A673 (cell line): ENCODE results near the gene RBM25. TPM values are rescaled to one million over a fixed set of nuclear protein-coding genes. Genes with fewer than 3 reads are reported as not detected.

ENCODE experiments used
- BruUV-seq: library from RNA; stranded (reverse); fragments of 400-500 nt; replicated peaks from 2 replicates; lab custom pipeline; 2021; lab: Mats Ljungman, UMichigan
- CTCF ChIA-PET: fragments of 300-600 bp; sonication (Branson Sonifier 250); formaldehyde crosslinking; loops from one replicate; lab custom pipeline; 2022; ENCODE audit warnings: antibody characterized with exemption; lab: Charles Lee
- POLR2A ChIA-PET: fragments of 300-600 bp; sonication (Branson Sonifier 250); formaldehyde crosslinking; loops from one replicate; lab custom pipeline; 2022; ENCODE audit warnings: antibody characterized with exemption; ENCODE audit not compliant: low non-redundant PET; lab: Charles Lee
- DNase-seq: peaks from one replicate; pipeline ENCODE4 v3.0.0-alpha.2; 2015; ENCODE audit warnings: low spot score
- H3K27ac ChIP-seq: fragments of 200-600 bp; sonication (generic); 2 replicates; pipeline ENCODE4 v1.5.1; 2016; ENCODE audit warnings: mixed run types, low read depth, mild to moderate bottlenecking, mixed read lengths, antibody characterized with exemption, low read length; ENCODE audit not compliant: poor library complexity, severe bottlenecking
- H3K27me3 ChIP-seq: fragments of 200-600 bp; sonication (generic); replicated peaks from 2 replicates; pipeline ENCODE4 v1.6.1; 2017; ENCODE audit warnings: mixed run types, low read depth, mild to moderate bottlenecking, mixed read lengths, antibody characterized with exemption, low read length; ENCODE audit not compliant: insufficient read depth, poor library complexity
- H3K36me3 ChIP-seq: fragments of 200-600 bp; sonication (generic); 2 replicates; pipeline ENCODE4 v1.6.1; 2016; ENCODE audit warnings: mixed run types, mild to moderate bottlenecking, mixed read lengths, antibody characterized with exemption, low read length; ENCODE audit not compliant: insufficient read depth, poor library complexity, severe bottlenecking
- H3K4me1 ChIP-seq: fragments of 200-600 bp; sonication (generic); 2 replicates; pipeline ENCODE4 v1.6.1; 2017; ENCODE audit warnings: mixed run types, mild to moderate bottlenecking, mixed read lengths, antibody characterized with exemption, low read length; ENCODE audit not compliant: insufficient read depth, poor library complexity, severe bottlenecking
- H3K4me3 ChIP-seq: fragments of 200-600 bp; sonication (generic); 2 replicates; pipeline ENCODE4 v1.5.1; 2016; ENCODE audit warnings: low read depth, mixed run types, mild to moderate bottlenecking, mixed read lengths, low read length; ENCODE audit not compliant: poor library complexity, severe bottlenecking
- H3K9me3 ChIP-seq: fragments of 200-600 bp; sonication (generic); 2 replicates; pipeline ENCODE4 v1.6.1; 2016; ENCODE audit warnings: mixed run types, low read depth, mild to moderate bottlenecking, mixed read lengths, antibody characterized with exemption, low read length; ENCODE audit not compliant: poor library complexity, severe bottlenecking
- EZH2 ChIP-seq: fragments of 200-600 bp; sonication (generic); IDR thresholded peaks from 2 replicates; pipeline ENCODE4 v1.6.1; 2017; ENCODE audit warnings: borderline replicate concordance, low read depth, mild to moderate bottlenecking, mixed read lengths, antibody characterized with exemption, low read length; ENCODE audit not compliant: poor library complexity, severe bottlenecking
- intact Hi-C: fragments of 100-400 bp; cut with micrococcal nuclease; formaldehyde crosslinking; loops from one replicate; pipeline ENCODE4 v1.10.0; 2022; ENCODE audit not compliant: unreplicated experiment
- total RNA-seq: library from RNA; stranded (reverse); gene quantifications from 2 replicates; pipeline ENCODE4 v1.2.3, GENCODE V29; 2021
- TF ChIP-seq, protein P1 (sequence below): fragments of 300-800, 200-600 bp; sonication (generic); conservative IDR thresholded peaks from 2 replicates; pipeline ENCODE4 v1.5.1; 2017; ENCODE audit warnings: low read depth, mild to moderate bottlenecking, antibody characterized with exemption, low read length, moderate library complexity, mixed read lengths

RBM25 gene
- total RNA-seq, 1 experiment from 2014 or later = 123 TPM

DNA sequence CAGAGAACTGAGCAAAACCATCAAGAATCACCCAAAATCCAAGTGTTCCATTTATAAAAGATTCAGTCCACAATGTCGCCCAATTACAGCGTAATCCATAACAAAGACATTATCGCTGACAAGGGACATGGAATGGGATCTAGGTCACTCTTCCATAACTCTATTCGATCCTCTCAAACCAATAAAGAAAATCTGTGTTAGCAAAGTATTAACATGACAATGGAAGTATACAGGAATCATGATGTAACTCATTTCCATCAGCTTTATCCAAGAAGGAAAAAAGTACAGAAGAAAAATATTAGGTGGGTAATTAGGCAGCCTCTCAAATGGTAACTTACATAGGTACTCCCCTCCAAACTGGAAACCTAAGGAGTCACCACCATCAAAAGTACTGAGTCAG, 36.3 kb upstream of the RBM25 start:
- DNase-seq = no peak
- ChIA-PET CTCF (no interaction called here), POLR2A (no interaction called here)
- Histone ChIP-seq H3K36me3 (no peaks in the 10 kb centered on the region), H3K4me3 (no peak overlapping the region), H3K27me3 (no peaks in the 10 kb centered on the region), H3K4me1 (peaks cover 7% of the 10 kb centered on the region), H3K9me3 (no peaks in the 10 kb centered on the region), H3K27ac (no peak overlapping the region)
- intact Hi-C loops = no loop called here
- no peak for TF ChIP-seq EZH2
- TF ChIP-seq, protein P1, sequence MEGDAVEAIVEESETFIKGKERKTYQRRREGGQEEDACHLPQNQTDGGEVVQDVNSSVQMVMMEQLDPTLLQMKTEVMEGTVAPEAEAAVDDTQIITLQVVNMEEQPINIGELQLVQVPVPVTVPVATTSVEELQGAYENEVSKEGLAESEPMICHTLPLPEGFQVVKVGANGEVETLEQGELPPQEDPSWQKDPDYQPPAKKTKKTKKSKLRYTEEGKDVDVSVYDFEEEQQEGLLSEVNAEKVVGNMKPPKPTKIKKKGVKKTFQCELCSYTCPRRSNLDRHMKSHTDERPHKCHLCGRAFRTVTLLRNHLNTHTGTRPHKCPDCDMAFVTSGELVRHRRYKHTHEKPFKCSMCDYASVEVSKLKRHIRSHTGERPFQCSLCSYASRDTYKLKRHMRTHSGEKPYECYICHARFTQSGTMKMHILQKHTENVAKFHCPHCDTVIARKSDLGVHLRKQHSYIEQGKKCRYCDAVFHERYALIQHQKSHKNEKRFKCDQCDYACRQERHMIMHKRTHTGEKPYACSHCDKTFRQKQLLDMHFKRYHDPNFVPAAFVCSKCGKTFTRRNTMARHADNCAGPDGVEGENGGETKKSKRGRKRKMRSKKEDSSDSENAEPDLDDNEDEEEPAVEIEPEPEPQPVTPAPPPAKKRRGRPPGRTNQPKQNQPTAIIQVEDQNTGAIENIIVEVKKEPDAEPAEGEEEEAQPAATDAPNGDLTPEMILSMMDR = no peak
- BruUV-seq = no TSS peak

DNA sequence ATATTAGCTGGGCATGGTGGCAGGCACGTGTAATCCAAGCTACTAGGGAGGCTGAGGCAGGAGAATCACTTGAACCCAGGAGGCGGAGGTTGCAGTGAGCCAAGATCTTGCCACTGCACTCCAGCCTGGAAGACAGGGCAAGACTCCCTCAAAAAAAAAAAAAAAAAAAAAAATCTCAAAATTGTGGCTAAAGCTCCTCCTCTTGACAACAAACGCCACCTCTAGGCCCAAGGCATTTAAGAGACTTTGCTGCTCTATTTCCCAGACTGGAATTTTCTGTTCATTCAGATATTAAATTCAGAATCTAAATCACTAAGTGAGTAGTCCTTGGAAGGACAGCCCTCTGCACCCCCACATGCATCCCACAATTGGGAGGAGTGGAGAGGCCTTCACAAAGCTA, 32.8 kb upstream of the RBM25 start:
- H3K9me3 ChIP-seq = no peaks in the 10 kb centered on the region
- H3K4me1 ChIP-seq = peaks cover 7% of the 10 kb centered on the region
- intact Hi-C loops = no loop called here
- DNase-seq = no peak
- no peak overlapping the region for H3K27ac ChIP-seq
- H3K36me3 ChIP-seq = no peaks in the 10 kb centered on the region
- no peaks in the 10 kb centered on the region for H3K27me3 ChIP-seq
- H3K4me3 ChIP-seq = no peak overlapping the region
- POLR2A ChIA-PET = no interaction called here
- BruUV-seq = no TSS peak
- CTCF ChIA-PET = no interaction called here
- no peak for TF ChIP-seq EZH2
- TF ChIP-seq, protein P1 = no peak

GRCh38 chr14:73026243-73026844, 32.0 kb upstream of the RBM25 start:
- no peak overlapping the region for H3K27ac ChIP-seq
- POLR2A ChIA-PET = no interaction called here
- BruUV-seq = TSS peak; percentile 56
- intact Hi-C loops = no loop called here
- no peaks in the 10 kb centered on the region for H3K27me3 ChIP-seq
- TF ChIP-seq, protein P1 = no peak
- TF ChIP-seq EZH2 = no peak
- no peak for DNase-seq
- H3K9me3 ChIP-seq = no peaks in the 10 kb centered on the region
- H3K36me3 ChIP-seq = no peaks in the 10 kb centered on the region
- CTCF ChIA-PET = interaction anchor here (0.6 kb wide), 2 partner anchors 18 to 48 kb away, joined by 5 read pairs; no protein-coding TSS in a partner anchor
- H3K4me3 ChIP-seq = peak overlapping the region; percentile 79
- H3K4me1 ChIP-seq = peaks cover 7% of the 10 kb centered on the region
